Tibial nerve (tissue), 4 donors: ENCODE results near the gene OR52N4. TPM values are rescaled to one million over a fixed set of nuclear protein-coding genes. Genes with fewer than 3 reads are reported as not detected.
"Not testable (repeated sequence)": the region's sequence is repeated elsewhere in the genome, so short reads cannot be mapped to it uniquely, and the experiment has no call there.

Source experiments
- DNase-seq, 2 donors: peaks; one replicate each; pipeline ENCODE4 v3.0.0-alpha.2; 2019; ENCODE audit warnings: low spot score in 2 of 2
- H3K27ac ChIP-seq, 4 donors: fragments of 200-600 bp; sonication (generic) in 3 of 4; one replicate each; pipeline ENCODE4 v1.5.1; 2017 to 2019; ENCODE audit warnings: mild to moderate bottlenecking in 1 of 4
- H3K27me3 ChIP-seq, 2 donors: fragments of 200-600 bp; sonication (generic) in 1 of 2; one replicate each; pipeline versions ENCODE4 v1.5.1 to v1.6.0; 2017 to 2019
- H3K36me3 ChIP-seq, 3 donors: fragments of 200-600 bp; sonication (generic); one replicate each; pipeline ENCODE4 v1.5.1; 2018 to 2019
- H3K4me1 ChIP-seq, 4 donors: fragments of 200-600 bp; sonication (generic) in 3 of 4; one replicate each; pipeline ENCODE4 v1.5.1; 2017 to 2019
- H3K4me3 ChIP-seq, 4 donors: fragments of 200-600 bp; sonication (generic) in 3 of 4; one replicate each; pipeline ENCODE4 v1.5.1; 2017 to 2019; ENCODE audit warnings: mild to moderate bottlenecking in 1 of 4, moderate library complexity in 1 of 4
- H3K9me3 ChIP-seq, 4 donors: fragments of 200-600 bp; sonication (generic) in 3 of 4; one replicate each; pipeline ENCODE4 v1.5.1; 2017 to 2019
- CTCF ChIP-seq, 5 experiments: fragments of 200-600 bp in 3 of 5; fragments of 450-650 bp in 2 of 5; sonication (generic) in 3 of 5; IDR thresholded peaks; one replicate each; pipeline ENCODE4 v1.5.1; 2016 to 2019; ENCODE audit warnings: antibody characterized with exemption in 5 of 5, mild to moderate bottlenecking in 3 of 5, moderate library complexity in 2 of 5
- EP300 ChIP-seq, 2 donors: sonication (generic); formaldehyde crosslinking; IDR thresholded peaks; one replicate each; pipeline ENCODE4 v1.6.1; 2017; ENCODE audit warnings: antibody characterized with exemption in 2 of 2, mild to moderate bottlenecking in 1 of 2
- POLR2A ChIP-seq, 2 donors: fragments of 450-650 bp; IDR thresholded peaks; one replicate each; pipeline ENCODE4 v1.6.1; 2017; ENCODE audit warnings: antibody characterized with exemption in 2 of 2, mild to moderate bottlenecking in 2 of 2, moderate library complexity in 2 of 2
- WGBS, 2 donors: methylation state at CpG; one replicate each; pipeline ENCODE4 v1.1.5; 2018; 5-methylcytosine and 5-hydroxymethylcytosine counted together
- total RNA-seq, 4 donors: library from RNA; depleted of rRNA; stranded (reverse); fragments of >200 nt; gene quantifications; one replicate each; pipeline ENCODE4 v1.1.0, GENCODE V29; 2016

OR52N4 gene
- total RNA-seq = under 1 TPM in 2 of 4 donors, not detected in 2; 0.44 to 0.98 TPM

GRCh38 chr11:5753943-5754342, at the start of gene OR52N4:
Gene OR52N4 (plus strand): TSS chr11:5754243. CDS start chr11:5754741, 498 bp downstream.
- TF ChIP-seq EP300 (IDR thresholded peaks at IDR 0.05) = no peak
- 94% methylated on average over 1 of the region's 1 CpG for WGBS, 2 donors
- Histone ChIP-seq H3K36me3 (no peaks in the 10 kb centered on the region), H3K4me1 (no peaks in the 10 kb centered on the region), H3K4me3 (no peak within 1 kb of the TSS), H3K9me3 (no peaks in the 10 kb centered on the region), H3K27ac (no peak within 1 kb of the TSS), H3K27me3 (no peaks in the 10 kb centered on the region)
- no peak for DNase-seq

GRCh38 chr11:5705688-5706087, 48.4 kb upstream of the OR52N4 start:
- Histone ChIP-seq H3K27me3 (no peaks in the 10 kb centered on the region), H3K9me3 (no peaks in the 10 kb centered on the region), H3K27ac (no peak overlapping the region), H3K36me3 (peaks cover 0 to 81% (median 3%) of the 10 kb centered on the region in 3 donors), H3K4me1 (no peaks in the 10 kb centered on the region), H3K4me3 (no peak overlapping the region)
- TF ChIP-seq CTCF (IDR thresholded peaks at IDR 0.05) (no peak), EP300 (IDR thresholded peaks at IDR 0.05) (no peak), POLR2A (IDR thresholded peaks at IDR 0.05) (no peak)
- WGBS, 2 donors = 94 to 96% methylated on average over 4 of the region's 4 CpGs
- no peak for DNase-seq

- TF ChIP-seq CTCF (IDR thresholded peaks at IDR 0.05) (peak in 2 of 5 experiments; percentile 7 to 31), EP300 (IDR thresholded peaks at IDR 0.05) (no peak)
- 74 to 79% methylated on average over 1 of the region's 1 CpG for whole genome bisulfite sequencing, 2 donors
- Histone ChIP-seq H3K36me3 (peaks cover 0 to 39% (median 0%) of the 10 kb centered on the region in 3 donors), H3K4me3 (no peak overlapping the region), H3K9me3 (peaks cover 0 to 6% (median 0%) of the 10 kb centered on the region in 4 donors), H3K27me3 (no peaks in the 10 kb centered on the region), H3K27ac (no peak overlapping the region), H3K4me1 (no peaks in the 10 kb centered on the region)
- DNase-seq = no peak
Observed at GRCh38 chr11:5712507-5712906, 41.5 kb upstream of the OR52N4 start.

- Histone ChIP-seq H3K27me3 (no peaks in the 10 kb centered on the region), H3K36me3 (peaks cover 0 to 27% (median 0%) of the 10 kb centered on the region in 3 donors), H3K9me3 (peaks cover 0 to 6% (median 0%) of the 10 kb centered on the region in 4 donors), H3K4me1 (no peaks in the 10 kb centered on the region), H3K4me3 (no peak overlapping the region), H3K27ac (no peak overlapping the region)
- TF ChIP-seq CTCF (IDR thresholded peaks at IDR 0.05) = no peak
- TF ChIP-seq EP300 (IDR thresholded peaks at IDR 0.05) = no peak
- no peak for TF ChIP-seq POLR2A (IDR thresholded peaks at IDR 0.05)
- DNase-seq = no peak
- WGBS, 2 donors = 66 to 73% methylated on average over 5 of the region's 5 CpGs
Observed at GRCh38 chr11:5713695-5714094, 40.3 kb upstream of the OR52N4 start.

- not testable (repeated sequence) for H3K4me3 ChIP-seq, H3K27ac ChIP-seq, H3K9me3 ChIP-seq, H3K27me3 ChIP-seq, DNase-seq, H3K4me1 ChIP-seq
- peaks cover 0 to 12% (median 0%) of the 10 kb centered on the region in 3 donors for H3K36me3 ChIP-seq
- WGBS, 2 donors = 93 to 95% methylated on average over 1 of the region's 1 CpG
Observed at GRCh38 chr11:5716518-5716917, 37.5 kb upstream of the OR52N4 start.

- no peak overlapping the region for H3K4me3 ChIP-seq
Observed at GRCh38 chr11:5719703-5720495, 34.1 kb upstream of the OR52N4 start.

More at GRCh38 chr11:5719703-5720495, 34.1 kb upstream of the OR52N4 start:
- Histone ChIP-seq H3K4me1 (no peaks in the 10 kb centered on the region), H3K27me3 (no peaks in the 10 kb centered on the region), H3K36me3 (peaks cover 0 to 5% (median 0%) of the 10 kb centered on the region in 3 donors), H3K27ac (no peak overlapping the region), H3K9me3 (peaks cover 0 to 6% (median 0%) of the 10 kb centered on the region in 4 donors)
- TF ChIP-seq POLR2A (IDR thresholded peaks at IDR 0.05) (no peak), EP300 (IDR thresholded peaks at IDR 0.05) (no peak), CTCF (IDR thresholded peaks at IDR 0.05) (no peak)
- 92 to 94% methylated on average over 3 of the region's 3 CpGs for WGBS, 2 donors
- DNase-seq = no peak
